HepG2 (cell line): ENCODE measurements around the gene KCTD13. TPM values are rescaled to one million over a fixed set of nuclear protein-coding genes. Genes with fewer than 3 reads are reported as not detected.

ENCODE experiments used
- AKNA ChIP-seq: sonication (generic); formaldehyde crosslinking; IDR thresholded peaks from 2 replicates; pipeline ENCODE4 v1.4.0; 2020; ENCODE audit warnings: missing genetic modification reagents, borderline replicate concordance
- EP300 ChIP-seq, 3 experiments: sonication (generic) in 1 of 3; formaldehyde crosslinking in 1 of 3; IDR thresholded peaks; 2 replicates each; pipeline versions ENCODE4 v1.5.1 to v1.6.1; 2011 to 2020; ENCODE audit warnings: low read depth in 2 of 3, low read length in 2 of 3, borderline replicate concordance in 1 of 3, improper control_type of control experiment in 1 of 3, mild to moderate bottlenecking in 1 of 3, missing genetic modification reagents in 1 of 3, moderate library complexity in 1 of 3
- GABPA ChIP-seq, 2 experiments: IDR thresholded peaks; 2 replicates each; pipeline ENCODE4 v1.6.1; 2011 to 2016; ENCODE audit warnings: low read depth in 2 of 2, low read length in 1 of 2, missing biosample characterization in 1 of 2, missing genetic modification characterization in 1 of 2
- KLF16 ChIP-seq, 2 experiments: sonication (generic) in 1 of 2; formaldehyde crosslinking in 1 of 2; IDR thresholded peaks; 2 replicates each; pipeline versions ENCODE4 v1.6.1 to v1.8.0; 2016 to 2023; ENCODE audit warnings: missing genetic modification reagents in 2 of 2, missing compliant biosample characterization in 1 of 2
- ZBTB39 ChIP-seq: sonication (generic); formaldehyde crosslinking; IDR thresholded peaks from 2 replicates; pipeline ENCODE4 v1.5.0; 2020; ENCODE audit warnings: missing genetic modification reagents
- ZBTB40 ChIP-seq, 2 experiments: fragments of 450-650 bp in 1 of 2; sonication (generic) in 1 of 2; formaldehyde crosslinking in 1 of 2; IDR thresholded peaks; 2 replicates each; pipeline versions ENCODE4 v1.6.1 to v1.8.0; 2016 to 2022; ENCODE audit warnings: antibody characterized with exemption in 1 of 2, mild to moderate bottlenecking in 1 of 2, missing genetic modification reagents in 1 of 2
- ZNF280B ChIP-seq: sonication (generic); formaldehyde crosslinking; IDR thresholded peaks from 2 replicates; pipeline ENCODE4 v1.5.0; 2020; ENCODE audit warnings: missing genetic modification reagents, mild to moderate bottlenecking, borderline replicate concordance
- polyA plus RNA-seq, 8 experiments: library from polyadenylated mRNA; depleted of rRNA in 3 of 8; stranded (reverse) in 7 of 8; unstranded in 1 of 8; fragments of >200 nt; fragmentation: Illumina TruSeq in 4 of 8; extraction: Trizol in 4 of 8; gene quantifications; 2 replicates each; pipeline versions ENCODE4 v1.2.1 to v1.2.3, GENCODE V29; 2011 to 2016; ENCODE audit warnings: low read depth in 4 of 8, missing spikeins in 1 of 8, mixed read lengths in 1 of 8; ENCODE audit not compliant: insufficient read depth in 1 of 8
- total RNA-seq, 5 experiments: library from RNA; depleted of rRNA; stranded (reverse); fragments of >200 nt; fragmentation: Illumina TruSeq; extraction: Trizol; gene quantifications; 2 replicates each; pipeline ENCODE4 v1.2.3, GENCODE V29; 2016; ENCODE audit warnings: low read depth in 1 of 5

Gene KCTD13
- total and polyA plus RNA-seq, 2 of the 13 experiments (the other 11 are each of a cell fraction or from before 2014, with no cell fraction given) = 6.3 to 14.7 TPM

- peak; percentile 45; the same call in 1 of the 2 replicates for TF ChIP-seq ZNF280B (CRISPR knock-in tag)
- no peak for TF ChIP-seq ZBTB40 (IDR thresholded peaks at IDR 0.05)
- peak; percentile 47; the same call in 1 of the 2 replicates for TF ChIP-seq ZBTB40 (CRISPR knock-in tag; IDR thresholded peaks at IDR 0.05)
- TF ChIP-seq GABPA (IDR thresholded peaks at IDR 0.05; ENCODE audit: low read depth, low read length) = no peak
- no peak for TF ChIP-seq GABPA (CRISPR knock-in tag; IDR thresholded peaks at IDR 0.05; ENCODE audit: low read depth)
- TF ChIP-seq KLF16 (CRISPR knock-in tag; IDR thresholded peaks at IDR 0.05) = no peak
- TF ChIP-seq ZBTB39 (CRISPR knock-in tag) = no peak
- no peak for TF ChIP-seq AKNA (CRISPR knock-in tag)
- TF ChIP-seq EP300 (IDR thresholded peaks at IDR 0.05; ENCODE audit: low read depth in 2 of 2, low read length in 2 of 2) = no peak
- no peak for TF ChIP-seq EP300 (CRISPR knock-in tag; IDR thresholded peaks at IDR 0.05; ENCODE audit: borderline replicate concordance)
Measured at GRCh38 chr16:29862383-29862883, 63.6 kb downstream of the KCTD13 start (continued).
